Glutamatergic neuron (in vitro differentiated cells): ENCODE data around the gene EOGT. TPM values are rescaled to one million over a fixed set of nuclear protein-coding genes. Genes with fewer than 3 reads are reported as not detected.

Experiments used
- DNase-seq: peaks from one replicate; pipeline ENCODE4 v3.0.0; 2022
- H3K27ac Mint-ChIP-seq: one replicate; pipeline ENCODE4 v1.8.0; 2020; ENCODE audit warnings: mild to moderate bottlenecking, mixed read lengths, inconsistent platforms; ENCODE audit not compliant: unreplicated experiment
- H3K27me3 Mint-ChIP-seq: one replicate; pipeline ENCODE4 v1.8.0; 2020; ENCODE audit warnings: mild to moderate bottlenecking, moderate library complexity, mixed read lengths, inconsistent platforms; ENCODE audit not compliant: unreplicated experiment
- H3K36me3 Mint-ChIP-seq: one replicate; pipeline ENCODE4 v1.8.0; 2020; ENCODE audit warnings: mild to moderate bottlenecking, mixed read lengths, inconsistent platforms; ENCODE audit not compliant: unreplicated experiment
- H3K4me1 Mint-ChIP-seq: one replicate; pipeline ENCODE4 v1.8.0; 2020; ENCODE audit warnings: mild to moderate bottlenecking, low read depth, mixed read lengths, inconsistent platforms; ENCODE audit not compliant: unreplicated experiment
- H3K4me3 Mint-ChIP-seq: one replicate; pipeline ENCODE4 v1.8.0; 2020; ENCODE audit warnings: mild to moderate bottlenecking, mixed read lengths, inconsistent platforms; ENCODE audit not compliant: unreplicated experiment
- H3K9me3 Mint-ChIP-seq: one replicate; pipeline ENCODE4 v1.8.0; 2020; ENCODE audit warnings: mild to moderate bottlenecking, moderate library complexity, mixed read lengths, inconsistent platforms; ENCODE audit not compliant: unreplicated experiment
- CTCF ChIP-seq: fragments of 200-600 bp; sonication (generic); IDR thresholded peaks from one replicate; pipeline ENCODE4 v1.5.0; 2021; ENCODE audit not compliant: partially characterized antibody, unreplicated experiment
- total RNA-seq: library from RNA; stranded (reverse); fragmentation: NEBNext Ultra II Directional; extraction: Animal tissue kit (Norgen Biotek cat#: 25700); gene quantifications from one replicate; pipeline ENCODE4 v1.2.1, GENCODE V29; 2021; ENCODE audit not compliant: unreplicated experiment

EOGT gene
- total RNA-seq, 1 donor from 2014 or later: 17.2 TPM

DNA sequence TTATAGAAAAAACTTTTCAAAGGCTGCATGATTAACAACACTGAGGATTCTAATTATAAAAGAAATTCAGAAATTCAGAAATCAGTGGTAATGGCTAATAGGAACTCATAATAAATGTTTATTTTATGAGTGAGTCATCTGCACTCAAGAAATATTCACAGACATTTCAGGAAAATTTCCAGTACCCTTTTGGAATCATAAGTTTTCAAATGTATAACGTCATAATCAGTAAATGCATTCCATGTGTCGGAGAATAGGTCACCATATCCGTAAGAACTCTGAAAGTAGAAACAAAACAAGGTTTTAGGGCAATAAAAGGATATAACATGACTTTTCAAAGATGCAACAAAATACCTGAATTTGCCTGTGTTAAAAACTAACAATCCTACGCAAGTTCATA is 24.7 kb downstream of the EOGT start:
- H3K27me3 Mint-ChIP-seq: peaks cover 4% of the 10 kb centered on the region
- no peaks in the 10 kb centered on the region for H3K9me3 Mint-ChIP-seq
- H3K27ac Mint-ChIP-seq: no peak overlapping the region
- TF ChIP-seq CTCF: no peak
- DNase-seq: no peak
- H3K4me1 Mint-ChIP-seq: peaks cover 6% of the 10 kb centered on the region
- H3K4me3 Mint-ChIP-seq: no peak overlapping the region
- H3K36me3 Mint-ChIP-seq: peaks cover 16% of the 10 kb centered on the region

DNA sequence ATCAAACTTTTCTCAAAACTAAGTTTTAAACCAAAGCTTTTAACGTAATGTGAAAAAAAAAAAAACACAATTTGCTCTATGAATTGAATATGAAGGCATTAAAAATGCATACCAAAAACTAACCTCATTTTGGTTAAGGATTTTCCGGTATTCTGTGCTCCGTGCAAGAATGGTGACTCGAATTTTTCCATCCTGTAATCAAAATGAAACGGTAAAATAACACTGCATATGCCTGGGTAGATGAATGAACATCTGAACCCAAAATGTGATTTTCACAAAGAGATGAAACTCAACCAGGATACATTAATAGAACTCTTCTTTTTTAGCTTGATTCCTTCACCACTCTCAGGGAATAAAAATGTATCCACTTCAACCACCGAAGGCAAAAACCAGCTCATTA is 26.2 kb downstream of the EOGT start:
- DNase-seq: no peak
- TF ChIP-seq CTCF: no peak
- no peak overlapping the region for H3K27ac Mint-ChIP-seq
- H3K9me3 Mint-ChIP-seq: no peaks in the 10 kb centered on the region
- H3K36me3 Mint-ChIP-seq: peaks cover 16% of the 10 kb centered on the region
- H3K4me1 Mint-ChIP-seq: peaks cover 6% of the 10 kb centered on the region
- H3K4me3 Mint-ChIP-seq: no peak overlapping the region
- H3K27me3 Mint-ChIP-seq: peaks cover 1% of the 10 kb centered on the region

DNA sequence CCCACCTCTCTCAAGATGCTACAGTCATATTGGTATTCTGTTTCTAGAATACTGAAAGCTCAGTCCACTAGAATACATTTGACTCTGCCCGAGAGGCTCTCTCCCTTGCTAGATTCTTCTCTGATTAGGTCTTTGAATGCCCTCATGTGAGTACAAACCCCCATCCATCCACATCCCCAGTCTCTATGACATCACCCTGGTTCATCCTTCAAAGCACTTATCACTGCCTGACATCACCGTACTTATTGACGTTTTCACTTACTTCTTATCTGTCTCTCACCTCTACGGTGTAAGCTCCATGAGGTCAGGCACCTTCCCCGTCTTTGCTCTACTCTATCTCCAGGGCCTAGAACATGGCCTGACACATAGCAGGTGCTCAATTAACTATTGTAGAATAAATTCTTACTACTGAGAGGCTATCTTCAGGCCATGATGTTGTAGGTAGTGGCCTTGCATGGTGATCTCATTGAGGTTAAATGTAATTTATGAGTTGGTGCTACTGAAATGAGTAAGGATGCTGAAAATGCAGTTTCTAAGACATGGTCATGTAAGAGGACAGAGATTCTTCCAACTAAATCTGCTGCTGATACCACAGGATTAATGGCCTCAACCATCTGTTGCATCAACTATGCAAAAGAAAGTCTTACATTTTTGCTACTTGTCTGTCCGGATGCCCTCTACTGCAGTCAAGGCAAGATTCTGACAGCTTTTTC is 26.8 kb downstream of the EOGT start:
- no peak for DNase-seq
- TF ChIP-seq CTCF: no peak
- peaks cover 11% of the 10 kb centered on the region for H3K36me3 Mint-ChIP-seq
- H3K9me3 Mint-ChIP-seq: no peaks in the 10 kb centered on the region
- no peak overlapping the region for H3K27ac Mint-ChIP-seq
- peaks cover 6% of the 10 kb centered on the region for H3K4me1 Mint-ChIP-seq
- no peaks in the 10 kb centered on the region for H3K27me3 Mint-ChIP-seq
- H3K4me3 Mint-ChIP-seq: no peak overlapping the region

- H3K27me3 Mint-ChIP-seq: no peaks in the 10 kb centered on the region
- peaks cover 6% of the 10 kb centered on the region for H3K4me1 Mint-ChIP-seq
- H3K4me3 Mint-ChIP-seq: no peak overlapping the region
- peaks cover 6% of the 10 kb centered on the region for H3K36me3 Mint-ChIP-seq
- H3K27ac Mint-ChIP-seq: no peak overlapping the region
- no peak for TF ChIP-seq CTCF
- H3K9me3 Mint-ChIP-seq: no peaks in the 10 kb centered on the region
- no peak for DNase-seq
Measured at GRCh38 chr3:68985146-68985790, 28.2 kb downstream of the EOGT start.

- H3K27me3 Mint-ChIP-seq: no peaks in the 10 kb centered on the region
- no peak overlapping the region for H3K4me3 Mint-ChIP-seq
- no peak for DNase-seq
- no peak overlapping the region for H3K27ac Mint-ChIP-seq
- TF ChIP-seq CTCF: no peak
- H3K36me3 Mint-ChIP-seq: peaks cover 6% of the 10 kb centered on the region
- peaks cover 6% of the 10 kb centered on the region for H3K4me1 Mint-ChIP-seq
- H3K9me3 Mint-ChIP-seq: no peaks in the 10 kb centered on the region
Measured at GRCh38 chr3:68984011-68984530, 29.4 kb downstream of the EOGT start.
